SK-N-SH treated with all-trans-retinoic acid at 6 μM for 48 hours (cell line): ENCODE measurements around the gene PCAT7.
A peak's percentile ranks its signal among the peaks of the same experiment; 100 is the strongest.

Experiments used
- ATAC-seq: fragments of 200-7000 bp; cut with Tn5 transposase; 3 replicates; pipeline ENCODE4 v1.9.1; 2020; ENCODE audit warnings: mild to moderate bottlenecking, moderate library complexity
- ARNTL ChIP-seq: fragments of 450-650 bp; formaldehyde crosslinking; IDR thresholded peaks from 2 replicates; pipeline ENCODE4 v1.5.0; 2020; ENCODE audit warnings: low read depth, mild to moderate bottlenecking, moderate library complexity, borderline replicate concordance
- ESRRG ChIP-seq: fragments of 250-450 bp; sonication (Bioruptor Pico); IDR thresholded peaks from 2 replicates; pipeline ENCODE4 v1.6.1; 2021; ENCODE audit warnings: mild to moderate bottlenecking
- GLIS3 ChIP-seq: fragments of 250-450 bp; sonication (Bioruptor Pico); IDR thresholded peaks from 2 replicates; pipeline ENCODE4 v1.5.0; 2020; ENCODE audit warnings: mild to moderate bottlenecking, moderate library complexity
- ISL1 ChIP-seq: fragments of 250-450 bp; sonication (Bioruptor Pico); IDR thresholded peaks from 2 replicates; pipeline ENCODE4 v2.1.2; 2022; ENCODE audit warnings: mild to moderate bottlenecking, moderate library complexity
- OSR1 ChIP-seq: fragments of 250-450 bp; sonication (Bioruptor Pico); IDR thresholded peaks from 2 replicates; pipeline ENCODE4 v1.8.0; 2022; ENCODE audit warnings: moderate library complexity, mild to moderate bottlenecking, inconsistent platforms
- PPARA ChIP-seq: fragments of 250-450 bp; sonication (Bioruptor Pico); IDR thresholded peaks from 2 replicates; pipeline ENCODE4 v1.5.0; 2020; ENCODE audit warnings: mild to moderate bottlenecking, borderline replicate concordance
- RARB ChIP-seq: fragments of 250-450 bp; sonication (Bioruptor Pico); IDR thresholded peaks from 2 replicates; pipeline ENCODE4 v1.8.0; 2021; ENCODE audit warnings: mild to moderate bottlenecking, moderate library complexity
- SNAI2 ChIP-seq: fragments of 250-450 bp; sonication (Bioruptor Pico); IDR thresholded peaks from 2 replicates; pipeline ENCODE4 v1.5.0; 2020; ENCODE audit warnings: mild to moderate bottlenecking, moderate library complexity
- TCF4 ChIP-seq: fragments of 250-450 bp; sonication (Bioruptor Pico); IDR thresholded peaks from 2 replicates; pipeline ENCODE4 v1.8.0; 2021; ENCODE audit warnings: mild to moderate bottlenecking, moderate library complexity, borderline replicate concordance
- TOX ChIP-seq: fragments of 250-450 bp; sonication (Bioruptor Pico); IDR thresholded peaks from 2 replicates; pipeline ENCODE4 v1.8.0; 2021; ENCODE audit warnings: mild to moderate bottlenecking, moderate library complexity, borderline replicate concordance
- ZC3H10 ChIP-seq: fragments of 250-450 bp; sonication (Bioruptor Pico); IDR thresholded peaks from 2 replicates; pipeline ENCODE4 v1.5.1; 2021; ENCODE audit warnings: mild to moderate bottlenecking, moderate library complexity
- ZFP3 ChIP-seq: fragments of 250-450 bp; sonication (Bioruptor Pico); IDR thresholded peaks from 2 replicates; pipeline ENCODE4 v1.5.0; 2020; ENCODE audit warnings: mild to moderate bottlenecking, moderate library complexity
- ZFP30 ChIP-seq: fragments of 450-650 bp; formaldehyde crosslinking; IDR thresholded peaks from 2 replicates; pipeline ENCODE4 v1.5.0; 2022; ENCODE audit warnings: mild to moderate bottlenecking, moderate library complexity
- ZNF565 ChIP-seq: fragments of 450-650 bp; formaldehyde crosslinking; conservative IDR thresholded peaks from 2 replicates; pipeline ENCODE4 v1.5.0; 2020; ENCODE audit warnings: low read depth, mild to moderate bottlenecking, moderate library complexity
- ZNF70 ChIP-seq: fragments of 450-650 bp; formaldehyde crosslinking; IDR thresholded peaks from 2 replicates; pipeline ENCODE4 v1.5.0; 2020; ENCODE audit warnings: mild to moderate bottlenecking, moderate library complexity
- ZNF8 ChIP-seq: fragments of 450-650 bp; formaldehyde crosslinking; IDR thresholded peaks from 2 replicates; pipeline ENCODE4 v1.5.0; 2020; ENCODE audit warnings: mild to moderate bottlenecking, moderate library complexity
- TF ChIP-seq, protein P1 (sequence below): fragments of 250-450 bp; sonication (Bioruptor Pico); IDR thresholded peaks from 2 replicates; pipeline ENCODE4 v1.5.1; 2021; ENCODE audit warnings: mild to moderate bottlenecking, moderate library complexity
- TF ChIP-seq, protein P2 (sequence below): fragments of 250-450 bp; sonication (Bioruptor Pico); IDR thresholded peaks from 2 replicates; pipeline ENCODE4 v1.5.1; 2020; ENCODE audit warnings: low read depth, mild to moderate bottlenecking, moderate library complexity
- TF ChIP-seq, protein P3 (sequence below): fragments of 250-450 bp; sonication (Bioruptor Pico); IDR thresholded peaks from 2 replicates; pipeline ENCODE4 v1.5.0; 2020; ENCODE audit warnings: mild to moderate bottlenecking, moderate library complexity
- TF ChIP-seq, protein P4 (sequence below): fragments of 250-450 bp; sonication (Bioruptor Pico); IDR thresholded peaks from 2 replicates; pipeline ENCODE4 v1.8.0; 2021; ENCODE audit warnings: low read depth, mild to moderate bottlenecking, moderate library complexity, borderline replicate concordance

The PCAT7 gene

DNA sequence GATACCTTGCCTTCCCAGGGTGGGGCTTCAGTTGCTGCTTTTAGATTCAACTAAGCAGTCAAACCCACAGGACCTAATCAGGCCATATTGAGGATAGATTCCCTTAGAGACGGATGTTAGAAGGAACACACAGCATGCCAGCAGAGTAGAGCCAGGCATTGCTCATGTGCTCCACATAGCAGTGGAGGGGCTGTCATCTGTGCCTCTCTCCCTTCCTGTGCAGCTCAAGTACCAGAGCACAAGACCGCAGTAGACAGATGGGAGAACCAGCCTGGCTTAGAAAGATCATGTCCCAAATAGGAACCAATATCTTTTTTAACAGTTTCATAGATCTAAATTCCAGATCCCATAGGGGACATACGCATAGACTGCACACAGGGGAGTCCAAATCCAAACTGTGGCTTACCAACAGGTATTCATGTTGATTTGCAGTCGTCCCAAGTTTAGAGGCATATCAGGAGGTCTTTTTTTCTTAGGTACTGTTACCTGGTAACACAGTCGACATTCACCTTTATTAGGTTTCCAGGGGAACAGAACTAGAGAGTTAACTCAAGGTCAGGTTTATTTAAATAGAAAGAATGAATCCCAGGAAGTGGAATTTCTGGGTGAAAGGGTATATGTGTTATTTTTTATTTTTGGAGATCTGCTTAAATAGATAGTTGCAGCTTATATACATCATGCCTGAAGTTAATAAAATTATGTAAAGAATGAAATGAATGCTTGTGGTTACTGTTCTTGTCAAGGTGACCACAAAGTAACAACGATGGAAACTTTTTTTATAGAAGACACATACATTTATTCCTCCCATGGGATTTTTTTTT, 43.5 kb upstream of the PCAT7 start:
- TF ChIP-seq TCF4 (CRISPR knock-in tag) (no peak), ESRRG (CRISPR knock-in tag) (no peak), ZFP30 (no peak), ZFP3 (CRISPR knock-in tag) (no peak), TOX (CRISPR knock-in tag) (no peak), ZC3H10 (CRISPR knock-in tag) (no peak)
- TF ChIP-seq, protein P1, sequence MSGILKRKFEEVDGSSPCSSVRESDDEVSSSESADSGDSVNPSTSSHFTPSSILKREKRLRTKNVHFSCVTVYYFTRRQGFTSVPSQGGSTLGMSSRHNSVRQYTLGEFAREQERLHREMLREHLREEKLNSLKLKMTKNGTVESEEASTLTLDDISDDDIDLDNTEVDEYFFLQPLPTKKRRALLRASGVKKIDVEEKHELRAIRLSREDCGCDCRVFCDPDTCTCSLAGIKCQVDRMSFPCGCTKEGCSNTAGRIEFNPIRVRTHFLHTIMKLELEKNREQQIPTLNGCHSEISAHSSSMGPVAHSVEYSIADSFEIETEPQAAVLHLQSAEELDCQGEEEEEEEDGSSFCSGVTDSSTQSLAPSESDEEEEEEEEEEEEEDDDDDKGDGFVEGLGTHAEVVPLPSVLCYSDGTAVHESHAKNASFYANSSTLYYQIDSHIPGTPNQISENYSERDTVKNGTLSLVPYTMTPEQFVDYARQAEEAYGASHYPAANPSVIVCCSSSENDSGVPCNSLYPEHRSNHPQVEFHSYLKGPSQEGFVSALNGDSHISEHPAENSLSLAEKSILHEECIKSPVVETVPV (CRISPR knock-in tag), result no peak
- TF ChIP-seq, protein P2, sequence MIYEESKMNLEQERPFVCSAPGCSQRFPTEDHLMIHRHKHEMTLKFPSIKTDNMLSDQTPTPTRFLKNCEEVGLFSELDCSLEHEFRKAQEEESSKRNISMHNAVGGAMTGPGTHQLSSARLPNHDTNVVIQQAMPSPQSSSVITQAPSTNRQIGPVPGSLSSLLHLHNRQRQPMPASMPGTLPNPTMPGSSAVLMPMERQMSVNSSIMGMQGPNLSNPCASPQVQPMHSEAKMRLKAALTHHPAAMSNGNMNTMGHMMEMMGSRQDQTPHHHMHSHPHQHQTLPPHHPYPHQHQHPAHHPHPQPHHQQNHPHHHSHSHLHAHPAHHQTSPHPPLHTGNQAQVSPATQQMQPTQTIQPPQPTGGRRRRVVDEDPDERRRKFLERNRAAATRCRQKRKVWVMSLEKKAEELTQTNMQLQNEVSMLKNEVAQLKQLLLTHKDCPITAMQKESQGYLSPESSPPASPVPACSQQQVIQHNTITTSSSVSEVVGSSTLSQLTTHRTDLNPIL (CRISPR knock-in tag), result no peak
- peak; percentile 63 for ATAC-seq

DNA sequence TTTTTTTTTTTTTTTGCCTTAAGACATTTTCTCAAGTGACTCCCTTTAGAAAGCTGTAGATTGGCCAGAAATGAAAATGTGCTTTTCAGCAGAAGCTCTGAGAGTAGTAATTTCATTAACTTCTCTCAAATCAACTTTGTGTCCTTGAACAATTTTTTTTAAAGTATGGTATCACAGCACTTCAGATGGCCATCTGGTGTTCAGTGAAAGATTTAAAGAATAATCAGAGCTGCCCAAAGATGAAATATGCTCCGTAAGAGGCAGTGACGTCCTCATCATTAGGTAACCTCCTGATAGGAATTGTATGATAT, 43.0 kb upstream of the PCAT7 start:
- TF ChIP-seq, protein P3, sequence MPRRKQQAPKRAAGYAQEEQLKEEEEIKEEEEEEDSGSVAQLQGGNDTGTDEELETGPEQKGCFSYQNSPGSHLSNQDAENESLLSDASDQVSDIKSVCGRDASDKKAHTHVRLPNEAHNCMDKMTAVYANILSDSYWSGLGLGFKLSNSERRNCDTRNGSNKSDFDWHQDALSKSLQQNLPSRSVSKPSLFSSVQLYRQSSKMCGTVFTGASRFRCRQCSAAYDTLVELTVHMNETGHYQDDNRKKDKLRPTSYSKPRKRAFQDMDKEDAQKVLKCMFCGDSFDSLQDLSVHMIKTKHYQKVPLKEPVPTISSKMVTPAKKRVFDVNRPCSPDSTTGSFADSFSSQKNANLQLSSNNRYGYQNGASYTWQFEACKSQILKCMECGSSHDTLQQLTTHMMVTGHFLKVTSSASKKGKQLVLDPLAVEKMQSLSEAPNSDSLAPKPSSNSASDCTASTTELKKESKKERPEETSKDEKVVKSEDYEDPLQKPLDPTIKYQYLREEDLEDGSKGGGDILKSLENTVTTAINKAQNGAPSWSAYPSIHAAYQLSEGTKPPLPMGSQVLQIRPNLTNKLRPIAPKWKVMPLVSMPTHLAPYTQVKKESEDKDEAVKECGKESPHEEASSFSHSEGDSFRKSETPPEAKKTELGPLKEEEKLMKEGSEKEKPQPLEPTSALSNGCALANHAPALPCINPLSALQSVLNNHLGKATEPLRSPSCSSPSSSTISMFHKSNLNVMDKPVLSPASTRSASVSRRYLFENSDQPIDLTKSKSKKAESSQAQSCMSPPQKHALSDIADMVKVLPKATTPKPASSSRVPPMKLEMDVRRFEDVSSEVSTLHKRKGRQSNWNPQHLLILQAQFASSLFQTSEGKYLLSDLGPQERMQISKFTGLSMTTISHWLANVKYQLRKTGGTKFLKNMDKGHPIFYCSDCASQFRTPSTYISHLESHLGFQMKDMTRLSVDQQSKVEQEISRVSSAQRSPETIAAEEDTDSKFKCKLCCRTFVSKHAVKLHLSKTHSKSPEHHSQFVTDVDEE (CRISPR knock-in tag), result 0 out of 2 replicates have a peak, but pooled peaks have one; percentile 18
- TF ChIP-seq ZNF8 (no peak), TCF4 (CRISPR knock-in tag) (peak; percentile 81), ZNF565 (CRISPR knock-in tag) (no peak), ISL1 (CRISPR knock-in tag) (peak; percentile 70)
- peak; percentile 46 for ATAC-seq

DNA sequence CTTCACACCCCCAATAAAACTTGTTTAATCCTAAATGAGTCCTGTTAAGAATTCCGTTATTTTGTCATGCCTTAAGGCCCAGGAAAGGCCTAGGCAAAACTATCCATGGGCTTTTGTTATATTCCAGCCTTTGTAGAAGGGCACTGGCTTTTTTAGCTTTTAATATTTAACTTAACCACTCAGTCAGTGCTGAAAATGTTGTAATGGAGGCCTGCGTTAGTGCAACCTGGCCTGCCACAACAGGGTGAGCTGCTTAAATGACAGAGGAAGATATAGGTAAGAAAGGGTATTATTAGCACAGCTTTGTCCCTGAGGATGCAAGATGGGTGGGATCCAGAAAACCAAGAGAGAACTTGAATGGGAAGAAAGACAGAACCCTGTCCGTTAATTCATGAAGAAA, 40.2 kb upstream of the PCAT7 start:
- no peak for ATAC-seq
- TF ChIP-seq TOX (CRISPR knock-in tag) (no peak), ZNF8 (no peak), ZFP3 (CRISPR knock-in tag) (no peak), RARB (no peak), OSR1 (no peak), ZFP30 (no peak), ZNF565 (CRISPR knock-in tag) (no peak), TCF4 (CRISPR knock-in tag) (no peak), ARNTL (no peak), ISL1 (CRISPR knock-in tag) (no peak), GLIS3 (CRISPR knock-in tag) (no peak), ZNF70 (CRISPR knock-in tag) (no peak), ESRRG (CRISPR knock-in tag) (no peak), PPARA (no peak), SNAI2 (CRISPR knock-in tag) (no peak)
- TF ChIP-seq, protein P2 (CRISPR knock-in tag), result no peak
- TF ChIP-seq, protein P4, sequence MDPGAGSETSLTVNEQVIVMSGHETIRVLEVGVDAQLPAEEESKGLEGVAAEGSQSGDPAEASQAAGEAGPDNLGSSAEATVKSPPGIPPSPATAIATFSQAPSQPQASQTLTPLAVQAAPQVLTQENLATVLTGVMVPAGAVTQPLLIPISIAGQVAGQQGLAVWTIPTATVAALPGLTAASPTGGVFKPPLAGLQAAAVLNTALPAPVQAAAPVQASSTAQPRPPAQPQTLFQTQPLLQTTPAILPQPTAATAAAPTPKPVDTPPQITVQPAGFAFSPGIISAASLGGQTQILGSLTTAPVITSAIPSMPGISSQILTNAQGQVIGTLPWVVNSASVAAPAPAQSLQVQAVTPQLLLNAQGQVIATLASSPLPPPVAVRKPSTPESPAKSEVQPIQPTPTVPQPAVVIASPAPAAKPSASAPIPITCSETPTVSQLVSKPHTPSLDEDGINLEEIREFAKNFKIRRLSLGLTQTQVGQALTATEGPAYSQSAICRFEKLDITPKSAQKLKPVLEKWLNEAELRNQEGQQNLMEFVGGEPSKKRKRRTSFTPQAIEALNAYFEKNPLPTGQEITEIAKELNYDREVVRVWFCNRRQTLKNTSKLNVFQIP (CRISPR knock-in tag), result no peak
- TF ChIP-seq, protein P3 (CRISPR knock-in tag), result no peak
